ENCODE measurements around the gene DNM1. TPM values are rescaled to one million over a fixed set of nuclear protein-coding genes. Genes with fewer than 3 reads are reported as not detected.

The DNM1 gene
- polyA plus RNA-seq, 1 of the 3 experiments (the other 2 are of a cell fraction) = 35.7 TPM

GRCh38 chr9:128271512-128271911 lies 68.3 kb downstream of the DNM1 start:
- Histone ChIP-seq H3K27ac (ENCODE audit: low read depth in 2 of 2, low read length in 1 of 2) (no peak overlapping the region), H3K79me2 (ENCODE audit: insufficient read depth) (peaks cover 45% of the 10 kb centered on the region), H4K20me1 (ENCODE audit: insufficient read depth) (peaks cover 19% of the 10 kb centered on the region; the same call in 1 of the 2 replicates), H3K9me2 (no peaks in the 10 kb centered on the region), H3K4me3 (ENCODE audit: low read depth in 2 of 2, low read length in 1 of 2) (no peak overlapping the region), H2AFZ (ENCODE audit: low read depth) (no peak overlapping the region), H3K27me3 (ENCODE audit: insufficient read depth) (no peaks in the 10 kb centered on the region), H3K36me3 (replicated peaks in 1 of 2; ENCODE audit: control insufficient read depth in 1 of 2, insufficient read depth in 2 of 2, low read length in 1 of 2) (peaks cover 45 to 52% of the 10 kb centered on the region in 2 experiments), H3K9ac (no peak overlapping the region), H3K9me3 (no peaks in the 10 kb centered on the region), H3K4me1 (ENCODE audit: control insufficient read depth in 1 of 2, insufficient read depth in 2 of 2, low read depth in 1 of 2, low read length in 1 of 2) (peaks cover 0 to 10% of the 10 kb centered on the region in 2 experiments; a peak in 1 of 4 replicates), H3F3A (replicated peaks; ENCODE audit: insufficient read depth) (peaks cover 3% of the 10 kb centered on the region), H3K4me2 (no peak overlapping the region)
- ChIA-PET POLR2A (no interaction called here), CTCF (interaction anchor here (0.6 kb wide), 1 partner anchor 85 kb away, joined by 3 read pairs; no protein-coding TSS in a partner anchor)
- TF ChIP-seq MEF2A (IDR thresholded peaks at IDR 0.05; ENCODE audit: borderline replicate concordance, low read depth) (no peak), NFIC (IDR thresholded peaks at IDR 0.05; ENCODE audit: borderline replicate concordance) (no peak), IRF3 (IDR thresholded peaks at IDR 0.05; ENCODE audit: low read depth, low read length) (no peak), ZBTB33 (IDR thresholded peaks at IDR 0.05; ENCODE audit: borderline replicate concordance, low read depth) (no peak)
- WGBS (ENCODE audit: low lambda C conversion rate) = 94% methylated on average over 5 of the region's 5 CpGs
- no peak for DNase-seq

GRCh38 chr9:128274245-128274644 lies 71.1 kb downstream of the DNM1 start:
- Histone ChIP-seq H3K79me2 (ENCODE audit: insufficient read depth) (peaks cover 61% of the 10 kb centered on the region), H3K4me3 (ENCODE audit: low read depth in 2 of 2, low read length in 1 of 2) (peak overlapping the region in 1 of 2 experiments; percentile 90; a peak in 2 of 4 replicates), H4K20me1 (ENCODE audit: insufficient read depth) (peaks cover 19% of the 10 kb centered on the region; the same call in 1 of the 2 replicates), H3K27ac (ENCODE audit: low read depth in 2 of 2, low read length in 1 of 2) (peak overlapping the region in 1 of 2 experiments; percentile 91; a peak in 1 of 4 replicates), H3F3A (replicated peaks; ENCODE audit: insufficient read depth) (no peaks in the 10 kb centered on the region), H3K9ac (peak overlapping the region; percentile 98; the same call in 1 of the 2 replicates), H2AFZ (ENCODE audit: low read depth) (no peak overlapping the region), H3K36me3 (replicated peaks in 1 of 2; ENCODE audit: control insufficient read depth in 1 of 2, insufficient read depth in 2 of 2, low read length in 1 of 2) (peaks cover 29 to 37% of the 10 kb centered on the region in 2 experiments), H3K9me3 (no peaks in the 10 kb centered on the region), H3K27me3 (ENCODE audit: insufficient read depth) (no peaks in the 10 kb centered on the region), H3K9me2 (no peaks in the 10 kb centered on the region), H3K4me2 (peak overlapping the region; percentile 83), H3K4me1 (ENCODE audit: control insufficient read depth in 1 of 2, insufficient read depth in 2 of 2, low read depth in 1 of 2, low read length in 1 of 2) (peaks cover 0 to 15% of the 10 kb centered on the region in 2 experiments; a peak in 1 of 4 replicates)
- POLR2A ChIA-PET = no interaction called here
- no peak for TF ChIP-seq USF1 (IDR thresholded peaks at IDR 0.05; ENCODE audit: borderline replicate concordance, low read depth)
- TF ChIP-seq MEF2A (IDR thresholded peaks at IDR 0.05; ENCODE audit: borderline replicate concordance, low read depth) = no peak
- 78% methylated on average over 8 of the region's 8 CpGs for WGBS (ENCODE audit: low lambda C conversion rate)
- no peak for DNase-seq
- CTCF ChIA-PET = interaction anchor here (1.3 kb wide), 1 partner anchor 19 kb away, joined by 5 read pairs; no protein-coding TSS in a partner anchor

All from SK-N-SH (cell line).